ENCODE measurements around the gene FTSJ3. TPM values are rescaled to one million over a fixed set of nuclear protein-coding genes. Genes with fewer than 3 reads are reported as not detected.

FTSJ3 gene
- total RNA-seq, 1 donor from 2014 or later, result 39.4 TPM

DNA sequence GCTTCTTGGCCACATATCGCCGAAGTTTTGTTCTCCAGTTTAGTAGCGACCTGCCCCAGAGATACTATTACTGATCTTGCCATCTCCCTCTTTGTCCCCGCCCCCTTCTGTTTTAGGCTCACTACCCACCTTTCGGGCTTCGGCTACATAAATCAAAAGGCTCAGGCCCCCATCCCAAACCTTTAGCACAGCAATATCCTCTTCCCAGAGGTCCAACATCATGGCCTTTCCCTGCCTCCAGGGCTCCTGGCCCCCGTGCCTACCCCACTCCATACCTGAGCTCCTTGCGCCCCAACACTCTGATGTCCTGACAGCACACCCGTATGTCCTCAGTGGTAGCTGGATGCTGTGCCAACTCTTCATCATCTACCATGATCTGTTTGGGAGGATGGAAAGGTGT is 3.1 kb downstream of the FTSJ3 start:
- ATAC-seq (no peak), DNase-seq (no peak)
- H3K36me3 ChIP-seq, result peaks cover 72% of the 10 kb centered on the region
- H3K27me3 ChIP-seq, result no peaks in the 10 kb centered on the region
- TF ChIP-seq CTCF (IDR thresholded peaks at IDR 0.05), result no peak
- no peak overlapping the region for H3K27ac ChIP-seq
- H3K4me1 ChIP-seq, result peaks cover 24% of the 10 kb centered on the region
- intact Hi-C loops (cut with DNase I), result no loop called here
- H3K9me3 ChIP-seq, result no peaks in the 10 kb centered on the region
- no peak overlapping the region for H3K4me3 ChIP-seq

GRCh38 chr17:63823659-63824331 is 3.7 kb downstream of the FTSJ3 start:
- Histone ChIP-seq H3K36me3 (peaks cover 72% of the 10 kb centered on the region), H3K9me3 (no peaks in the 10 kb centered on the region), H3K4me1 (peaks cover 21% of the 10 kb centered on the region), H3K4me3 (no peak overlapping the region), H3K27me3 (no peaks in the 10 kb centered on the region), H3K27ac (no peak overlapping the region)
- DNase-seq (no peak), ATAC-seq (no peak)
- intact Hi-C loops (cut with DNase I), result no loop called here
- TF ChIP-seq CTCF (IDR thresholded peaks at IDR 0.05), result no peak

- DNase-seq, result no peak
- TF ChIP-seq CTCF (IDR thresholded peaks at IDR 0.05), result no peak
- Histone ChIP-seq H3K4me1 (peaks cover 11% of the 10 kb centered on the region), H3K27ac (no peak overlapping the region), H3K4me3 (no peak overlapping the region), H3K27me3 (no peaks in the 10 kb centered on the region), H3K9me3 (no peaks in the 10 kb centered on the region), H3K36me3 (peaks cover 82% of the 10 kb centered on the region)
- intact Hi-C loops (cut with DNase I), result no loop called here
- ATAC-seq, result no peak
Observed at GRCh38 chr17:63822537-63822936, 4.9 kb downstream of the FTSJ3 start.

- DNase-seq (no peak), ATAC-seq (no peak)
- peaks cover 90% of the 10 kb centered on the region for H3K36me3 ChIP-seq
- no peaks in the 10 kb centered on the region for H3K27me3 ChIP-seq
- no peak overlapping the region for H3K27ac ChIP-seq
- no peak for TF ChIP-seq CTCF (IDR thresholded peaks at IDR 0.05)
- H3K4me3 ChIP-seq, result no peak overlapping the region
- H3K4me1 ChIP-seq, result peaks cover 11% of the 10 kb centered on the region
- intact Hi-C loops (cut with DNase I), result no loop called here
- H3K9me3 ChIP-seq, result no peaks in the 10 kb centered on the region
Observed at GRCh38 chr17:63821804-63822203, 5.7 kb downstream of the FTSJ3 start.

- H3K4me1 ChIP-seq, result peaks cover 8% of the 10 kb centered on the region
- DNase-seq (no peak), ATAC-seq (no peak)
- intact Hi-C loops (cut with DNase I), result no loop called here
- H3K27ac ChIP-seq, result no peak overlapping the region
- no peak overlapping the region for H3K4me3 ChIP-seq
- H3K27me3 ChIP-seq, result no peaks in the 10 kb centered on the region
- no peaks in the 10 kb centered on the region for H3K9me3 ChIP-seq
- peaks cover 97% of the 10 kb centered on the region for H3K36me3 ChIP-seq
- no peak for TF ChIP-seq CTCF (IDR thresholded peaks at IDR 0.05)
Observed at GRCh38 chr17:63820963-63821561, 6.4 kb downstream of the FTSJ3 start.

Measured in upper lobe of right lung (tissue), 1 donor.